ENCODE data around the gene CCDC30.

The CCDC30 gene

DNA sequence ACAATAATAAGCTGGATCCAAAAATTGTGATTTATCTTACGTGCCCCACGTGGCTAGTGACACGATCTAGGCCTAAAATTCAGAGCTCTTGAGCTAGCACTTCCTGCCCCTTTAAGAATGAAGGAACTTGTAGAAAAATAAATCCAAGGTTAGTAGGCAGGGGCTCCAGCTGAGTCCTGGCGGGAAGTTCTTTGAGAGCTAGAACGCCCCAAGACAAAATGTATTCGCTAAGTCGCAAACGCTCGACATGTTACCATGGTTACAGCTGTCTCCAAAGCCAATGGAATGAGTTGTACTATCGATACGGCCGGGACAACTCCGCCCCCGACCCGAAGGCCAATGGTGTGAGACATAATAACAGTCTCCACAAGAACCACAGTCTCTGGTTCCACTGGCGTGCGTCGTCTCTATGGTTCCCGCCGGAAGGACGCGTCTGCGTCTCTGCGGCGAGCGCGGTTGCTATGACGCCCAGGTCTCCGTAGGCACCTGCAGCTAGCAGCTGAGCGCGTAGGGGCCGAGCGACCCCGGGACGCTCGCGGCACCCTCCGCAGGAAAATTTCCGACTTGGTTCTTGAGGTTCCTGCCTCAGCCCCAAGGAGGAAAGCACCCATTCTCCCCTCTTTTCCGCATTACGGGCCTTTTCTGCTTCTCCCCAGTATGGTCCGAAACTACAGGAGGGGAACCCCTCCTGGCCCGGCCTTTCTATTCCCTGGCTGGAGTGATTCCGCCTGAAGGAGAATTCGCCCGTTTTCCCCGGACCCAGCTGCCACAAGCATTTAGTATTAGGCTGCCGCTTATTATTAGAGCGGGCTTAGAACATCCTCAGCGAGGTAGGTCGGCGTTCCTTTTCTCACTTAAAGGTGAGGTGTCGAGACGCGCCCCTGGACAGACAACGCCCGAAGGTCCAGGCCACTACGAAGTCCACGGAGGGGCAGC lies at the start of gene CCDC30:
CCDC30 (plus strand) TSS at position 459 of the 936 bp plus-strand sequence. CDS start 17,266 bp downstream, outside the sequence.
- DNase-seq, result peak; percentile 97 to 99

- no peak for DNase-seq
Measured at GRCh38 chr1:42414551-42415496, 48.3 kb upstream of the CCDC30 start.

GRCh38 chr1:42417166-42417565 lies 45.9 kb upstream of the CCDC30 start:
- no peak for DNase-seq

DNA sequence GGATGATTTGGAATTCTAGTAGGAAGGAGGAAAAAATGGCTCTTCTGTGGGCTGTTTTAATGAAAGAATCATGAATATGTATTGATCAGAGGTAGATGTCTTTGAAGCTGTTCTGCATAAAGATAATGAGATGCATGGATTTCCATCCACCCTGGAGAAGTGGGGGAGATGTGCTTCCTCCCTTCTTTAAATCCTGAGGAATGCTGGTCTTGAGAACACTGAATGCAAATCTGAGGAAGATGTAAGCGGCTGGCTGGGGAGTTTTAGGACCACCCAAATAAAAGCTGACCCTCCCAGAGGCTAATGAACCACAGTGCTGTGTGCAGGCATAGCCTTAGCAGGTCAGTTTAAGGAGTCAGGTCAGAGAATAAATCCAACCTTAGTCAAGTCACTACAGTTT lies 44.6 kb upstream of the CCDC30 start:
- no peak for DNase-seq

GRCh38 chr1:42419126-42419821 lies 43.8 kb upstream of the CCDC30 start:
- peak; percentile 83 to 94 for DNase-seq

GRCh38 chr1:42420121-42420520 lies 43.0 kb upstream of the CCDC30 start:
- no peak for DNase-seq

GRCh38 chr1:42420911-42421585 lies 42.0 kb upstream of the CCDC30 start:
- peak; percentile 93 to 96 for DNase-seq

GRCh38 chr1:42422737-42423136 lies 40.3 kb upstream of the CCDC30 start:
- peak; percentile 28 to 77 for DNase-seq

- peak; percentile 43 to 75 for DNase-seq
Measured at GRCh38 chr1:42423681-42424080, 39.4 kb upstream of the CCDC30 start.

DNA sequence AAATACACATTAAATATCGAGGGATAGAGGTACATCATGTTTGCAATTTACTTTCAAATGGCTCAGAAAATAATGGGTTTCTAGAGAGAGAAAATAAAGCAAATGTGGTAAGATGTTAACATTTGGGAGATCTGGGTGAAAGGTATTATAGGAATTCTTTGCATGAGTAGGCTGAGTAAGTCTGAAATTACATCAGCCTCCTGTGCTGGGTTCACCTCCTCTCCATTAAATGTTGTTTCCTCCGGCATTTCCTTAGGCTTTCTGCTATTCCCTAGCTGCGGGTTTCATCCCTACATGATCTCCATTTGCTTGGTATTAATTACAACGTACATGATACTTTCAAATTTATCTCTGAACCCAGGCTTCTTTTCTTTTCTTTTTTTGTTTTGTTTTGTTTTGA lies 38.9 kb upstream of the CCDC30 start:
- no peak for DNase-seq

- DNase-seq, result no peak
Measured at GRCh38 chr1:42427240-42427639, 35.8 kb upstream of the CCDC30 start.

GRCh38 chr1:42429603-42430002 lies 33.5 kb upstream of the CCDC30 start:
- no peak for DNase-seq

DNA sequence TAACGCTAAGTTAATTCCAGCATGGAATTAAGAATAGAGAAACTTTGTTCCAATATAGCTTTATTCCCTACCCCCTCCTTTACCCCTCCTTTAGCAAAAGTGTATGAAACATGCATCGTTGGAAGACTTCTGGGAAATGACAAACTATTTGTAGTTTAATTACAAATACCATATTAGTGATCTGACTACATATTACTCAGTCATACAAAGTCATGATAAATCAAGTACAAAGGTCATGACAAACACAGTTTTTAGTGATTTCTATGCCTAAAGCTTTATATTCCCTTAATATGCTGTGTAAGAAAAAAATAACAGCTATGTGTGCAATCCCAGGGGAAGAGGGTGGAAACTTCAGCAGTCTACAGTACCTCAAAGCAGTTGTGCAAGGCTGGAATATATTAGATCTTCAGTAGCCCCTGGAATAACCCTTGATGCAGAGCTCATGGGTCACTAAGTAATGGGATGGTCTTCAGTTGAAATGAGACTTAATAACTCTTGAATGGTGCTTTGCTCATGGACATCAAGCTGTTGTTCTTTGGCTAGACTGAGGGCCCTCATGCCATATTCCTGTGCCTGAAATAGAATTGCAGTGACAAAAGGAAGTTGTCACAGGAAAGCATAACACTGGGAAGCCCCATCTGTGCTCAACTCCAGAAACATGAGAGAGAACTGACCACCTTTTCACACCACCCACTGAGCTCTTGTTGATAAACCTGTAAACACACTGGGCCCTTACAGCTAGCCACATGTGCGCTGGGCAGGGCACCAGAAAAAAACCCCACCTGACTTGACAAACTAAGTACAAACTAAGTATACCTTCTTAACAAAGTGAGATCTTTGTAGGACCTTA lies 32.6 kb upstream of the CCDC30 start:
- no peak for DNase-seq

DNA sequence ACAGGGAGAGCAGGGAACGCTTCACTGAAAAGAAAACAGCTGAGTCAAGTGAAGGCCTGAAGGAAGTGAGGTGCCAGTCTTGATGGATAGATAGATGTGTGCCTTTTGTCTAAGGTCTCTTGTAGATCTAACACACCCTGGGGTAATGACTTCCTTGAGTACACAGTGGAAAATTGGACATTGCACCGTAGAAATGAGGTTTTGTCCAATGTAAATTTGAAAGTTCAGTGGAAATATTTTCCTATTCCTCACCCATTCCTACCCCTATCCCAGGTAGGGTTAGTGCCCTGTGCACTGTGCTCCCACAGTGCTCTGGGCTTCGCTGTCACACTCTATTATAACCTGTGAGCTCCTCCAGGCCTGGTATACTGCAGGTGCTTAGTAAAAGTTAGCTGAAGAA lies 31.6 kb upstream of the CCDC30 start:
- DNase-seq, result no peak

DNA sequence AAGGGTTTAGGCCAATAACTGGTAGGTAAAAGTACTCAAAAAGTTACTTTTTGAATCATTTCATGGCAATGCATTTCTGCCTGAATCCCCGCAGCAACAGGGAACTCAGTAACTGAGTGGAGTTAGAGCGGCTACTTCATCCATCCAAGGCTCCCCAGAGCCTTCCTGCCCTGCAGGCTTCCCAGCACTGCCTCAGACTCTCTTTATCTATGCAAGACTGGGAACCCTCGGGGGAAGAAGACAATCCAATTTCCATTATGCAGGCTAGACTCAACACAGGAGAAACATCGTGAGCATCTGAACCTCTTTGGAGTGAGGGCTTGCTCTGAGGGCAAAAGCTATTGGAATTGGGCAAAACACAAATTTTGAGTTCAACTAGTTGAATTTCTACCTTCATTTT lies 30.4 kb upstream of the CCDC30 start:
- DNase-seq, result no peak

- no peak for DNase-seq
Measured at GRCh38 chr1:42433369-42433768, 29.7 kb upstream of the CCDC30 start.

DNA sequence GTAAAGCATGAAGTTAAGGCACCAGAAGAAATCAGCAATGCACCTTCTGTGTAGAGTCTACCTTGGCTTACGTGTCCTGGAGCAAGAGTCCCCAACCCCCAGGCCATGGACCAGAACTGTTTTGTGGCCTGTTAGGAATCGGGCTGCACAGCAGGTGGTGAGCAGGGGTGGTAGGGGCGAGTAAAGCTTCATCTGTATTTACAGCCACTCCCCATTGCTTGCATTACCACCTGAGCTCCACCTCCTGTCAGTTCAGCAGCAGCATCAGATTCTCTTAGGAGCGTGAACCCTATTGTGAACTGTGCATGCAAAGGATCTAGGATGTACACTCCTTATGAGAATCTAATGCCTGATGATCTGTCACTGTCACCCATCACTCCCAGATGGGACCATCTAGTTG lies 28.7 kb upstream of the CCDC30 start:
- DNase-seq, result no peak

GRCh38 chr1:42439940-42440339 lies 23.1 kb upstream of the CCDC30 start:
- DNase-seq, result no peak

- no peak for DNase-seq
Measured at GRCh38 chr1:42442662-42443061, 20.4 kb upstream of the CCDC30 start.

GRCh38 chr1:42449256-42449655 lies 13.8 kb upstream of the CCDC30 start:
- no peak for DNase-seq

DNA sequence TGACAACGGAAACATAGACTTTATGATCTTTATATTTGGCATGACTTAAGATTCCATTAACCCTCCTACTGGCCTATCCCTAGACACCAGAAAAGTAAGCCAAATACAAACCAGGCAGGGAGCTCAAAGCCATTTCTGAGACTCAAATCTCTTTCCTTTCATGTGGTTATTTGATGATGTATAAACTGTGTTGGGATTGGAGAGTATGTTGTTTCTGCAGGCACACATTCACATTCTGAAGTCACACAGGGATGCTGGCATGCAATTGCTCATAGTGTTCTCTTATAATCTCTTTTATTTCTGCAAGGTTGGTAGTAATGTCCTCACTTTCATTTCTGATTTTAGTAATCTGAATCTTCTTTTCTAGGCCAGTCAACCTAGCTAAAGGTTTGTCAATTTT lies 13.0 kb upstream of the CCDC30 start:
- no peak for DNase-seq
